BJ (cell line): ENCODE results near the gene HOXC10. TPM values are rescaled to one million over a fixed set of nuclear protein-coding genes. Genes with fewer than 3 reads are reported as not detected.
A peak's percentile ranks its signal among the peaks of the same experiment; 100 is the strongest.

ENCODE experiments used
- CTCF ChIA-PET: fragments of 350-600 bp; formaldehyde crosslinking; extraction: SDS; loops from one replicate; lab custom pipeline; 2021; ENCODE audit warnings: antibody characterized with exemption, inconsistent platforms; lab: Yijun Ruan, JAX
- POLR2A ChIA-PET: fragments of 300-600 bp; sonication (Branson Sonifier 250); formaldehyde crosslinking; extraction: SDS; loops from one replicate; lab custom pipeline; 2021; ENCODE audit warnings: antibody characterized with exemption; lab: Charles Lee
- DNase-seq: peaks from one replicate; pipeline ENCODE4 v3.0.0-alpha.2; 2011; ENCODE audit warnings: low read depth
- H3K27me3 ChIP-seq: 2 replicates; pipeline ENCODE4 v1.6.0; 2011; ENCODE audit warnings: low read length; ENCODE audit not compliant: control insufficient read depth, insufficient read depth
- H3K36me3 ChIP-seq: 2 replicates; pipeline ENCODE4 v1.5.1; 2011; ENCODE audit warnings: low read length; ENCODE audit not compliant: control insufficient read depth, insufficient read depth
- H3K4me3 ChIP-seq: 2 replicates; pipeline ENCODE4 v1.5.1; 2011; ENCODE audit warnings: low read depth, mild to moderate bottlenecking, control low read depth, low read length
- CTCF ChIP-seq: IDR thresholded peaks from 2 replicates; pipeline ENCODE4 v1.5.1; 2011; ENCODE audit warnings: low read depth, mild to moderate bottlenecking, control low read depth, inconsistent platforms, low read length, moderate library complexity; ENCODE audit not compliant: insufficient read depth
- polyA plus RNA-seq: library from polyadenylated mRNA; depleted of rRNA; stranded (reverse); fragments of >200 nt; gene quantifications from 2 replicates; pipeline ENCODE4 v1.2.3, GENCODE V29; 2011; rRNA removed
- small RNA-seq: library from RNA; depleted of rRNA; stranded (forward); fragments of <200 nt; gene quantifications from one replicate; pipeline ENCODE3, GENCODE V24; 2012; ENCODE audit warnings: low replicate concordance, low read depth; ENCODE audit not compliant: insufficient read length

The HOXC10 gene
- polyA plus RNA-seq, 1 experiment, result 13.9 TPM

GRCh38 chr12:54039417-54040147, 54.6 kb downstream of the HOXC10 start:
- no peak for DNase-seq
- POLR2A ChIA-PET, result no interaction called here

More at GRCh38 chr12:54039417-54040147, 54.6 kb downstream of the HOXC10 start:
- H3K4me3 ChIP-seq, result no peak overlapping the region
- no peaks in the 10 kb centered on the region for H3K36me3 ChIP-seq
- TF ChIP-seq CTCF, result no peak
- peaks cover 10% of the 10 kb centered on the region for H3K27me3 ChIP-seq
- CTCF ChIA-PET, result interaction anchor here (1.5 to 1.7 kb wide), 2 partner anchors 152 to 162 kb away, joined by 4 to 7 read pairs; no protein-coding TSS in a partner anchor

Small RNA genes within 50 kb of the gene (small RNA-seq; reads per million reads assigned to genes)
- not detected for gene AC012531.3
- gene AC012531.4, result not detected
- gene HOXC5, result not detected
- 0.84 reads per million for gene MIR196A2
- 144 reads per million, percentile 92 among the genes with 10 or more reads in this experiment for gene MIR615
- gene RF01905, result not detected
- not detected for gene RF01906

Other genes with a start within 250 kb of the HOXC10 start
- gene CISTR, start 233.2 kb upstream of the HOXC10 start, polyA plus RNA-seq, result not detected in 2 replicates
- gene HOXC13, start 46.3 kb upstream of the HOXC10 start, polyA plus RNA-seq, result 1.0 and 1.1 TPM in 2 replicates
- gene HOXC12, start 30.2 kb upstream of the HOXC10 start, polyA plus RNA-seq, result 0.05 and 0.06 TPM in 2 replicates
- gene HOXC11, start 12.0 kb upstream of the HOXC10 start, polyA plus RNA-seq, result 3.2 and 4.9 TPM in 2 replicates
- 11.4 and 18.9 TPM in 2 replicates for gene HOTAIR, start 10.2 kb upstream of the HOXC10 start, polyA plus RNA-seq
- 1.2 and 1.8 TPM in 2 replicates for gene HOXC9, start 15.0 kb downstream of the HOXC10 start, polyA plus RNA-seq
- gene HOXC8, start 23.8 kb downstream of the HOXC10 start, polyA plus RNA-seq, result 1.6 and 1.8 TPM in 2 replicates
- gene HOXC6, start 43.3 kb downstream of the HOXC10 start, polyA plus RNA-seq, result 4.5 and 5.9 TPM in 2 replicates
- 0.06 TPM in 1 of 2 replicates, not detected in the other for gene HOXC5, start 47.9 kb downstream of the HOXC10 start, polyA plus RNA-seq
- 0.69 and 0.93 TPM in 2 replicates for gene HOXC4, start 68.7 kb downstream of the HOXC10 start, polyA plus RNA-seq
- 29.8 and 43.7 TPM in 2 replicates for gene SMUG1, start 203.8 kb downstream of the HOXC10 start, polyA plus RNA-seq